ENCODE data around the gene B3GALT6. TPM values are rescaled to one million over a fixed set of nuclear protein-coding genes. Genes with fewer than 3 reads are reported as not detected.

B3GALT6 gene
- total RNA-seq, 1 donor from 2014 or later, result 8.3 TPM

DNA sequence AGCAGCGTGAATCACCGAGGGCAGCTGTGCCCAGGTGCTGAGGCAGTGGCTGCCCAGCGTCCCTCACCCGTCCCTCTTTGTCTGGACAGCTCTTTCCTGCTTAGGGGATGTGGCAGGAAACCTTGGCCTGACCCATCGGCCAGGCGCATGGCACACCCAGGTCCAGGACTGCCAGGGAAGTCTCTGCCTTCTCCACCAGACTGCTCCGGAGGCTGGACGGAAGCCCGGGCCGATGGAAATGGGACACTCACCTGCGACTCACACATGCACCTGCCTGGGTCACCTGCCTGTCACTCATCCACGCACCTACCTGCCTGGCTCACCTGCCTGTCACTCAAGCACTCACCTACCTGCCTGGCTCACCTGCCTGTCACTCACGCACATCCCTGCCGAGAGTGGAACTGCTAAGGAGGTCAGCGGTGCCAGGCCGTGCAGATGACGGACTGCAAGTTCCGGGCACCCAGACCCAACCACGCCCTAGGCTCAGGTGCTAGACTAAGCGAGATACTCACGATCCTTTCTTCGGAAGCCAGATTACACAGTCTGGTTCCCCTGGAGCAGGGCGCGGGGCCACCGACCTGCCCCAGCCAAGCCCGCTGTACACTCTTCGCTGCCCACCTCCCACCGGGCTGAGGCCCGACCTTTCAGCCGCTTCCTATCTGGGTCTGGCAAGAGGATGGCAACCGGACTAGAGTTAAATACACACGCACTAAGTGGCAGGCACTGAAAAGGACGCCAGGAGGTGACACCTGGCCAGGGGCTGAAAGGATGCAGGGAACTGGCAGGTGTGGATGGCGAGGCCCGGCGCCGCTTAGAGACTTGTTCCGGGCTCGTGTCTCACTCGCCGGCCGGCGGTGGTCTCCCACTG is 40.5 kb downstream of the B3GALT6 start:
- intact Hi-C loops (cut with DNase I), result loop anchor here (2.0 kb wide), 1 partner anchor 40 kb away; the partner anchor contains the start of genes B3GALT6 and SDF4
- ATAC-seq, result no peak

GRCh38 chr1:1273209-1273511 is 41.1 kb downstream of the B3GALT6 start:
- ATAC-seq, result no peak
- DNase-seq (ENCODE audit: missing footprints), result peak; percentile 75
- intact Hi-C loops (cut with DNase I), result loop anchor here (2.0 kb wide), 1 partner anchor 40 kb away; the partner anchor contains the start of genes B3GALT6 and SDF4

More for the DNA sequence above, 40.5 kb downstream of the B3GALT6 start:
- DNase-seq (ENCODE audit: missing footprints), result peak; percentile 44

DNA sequence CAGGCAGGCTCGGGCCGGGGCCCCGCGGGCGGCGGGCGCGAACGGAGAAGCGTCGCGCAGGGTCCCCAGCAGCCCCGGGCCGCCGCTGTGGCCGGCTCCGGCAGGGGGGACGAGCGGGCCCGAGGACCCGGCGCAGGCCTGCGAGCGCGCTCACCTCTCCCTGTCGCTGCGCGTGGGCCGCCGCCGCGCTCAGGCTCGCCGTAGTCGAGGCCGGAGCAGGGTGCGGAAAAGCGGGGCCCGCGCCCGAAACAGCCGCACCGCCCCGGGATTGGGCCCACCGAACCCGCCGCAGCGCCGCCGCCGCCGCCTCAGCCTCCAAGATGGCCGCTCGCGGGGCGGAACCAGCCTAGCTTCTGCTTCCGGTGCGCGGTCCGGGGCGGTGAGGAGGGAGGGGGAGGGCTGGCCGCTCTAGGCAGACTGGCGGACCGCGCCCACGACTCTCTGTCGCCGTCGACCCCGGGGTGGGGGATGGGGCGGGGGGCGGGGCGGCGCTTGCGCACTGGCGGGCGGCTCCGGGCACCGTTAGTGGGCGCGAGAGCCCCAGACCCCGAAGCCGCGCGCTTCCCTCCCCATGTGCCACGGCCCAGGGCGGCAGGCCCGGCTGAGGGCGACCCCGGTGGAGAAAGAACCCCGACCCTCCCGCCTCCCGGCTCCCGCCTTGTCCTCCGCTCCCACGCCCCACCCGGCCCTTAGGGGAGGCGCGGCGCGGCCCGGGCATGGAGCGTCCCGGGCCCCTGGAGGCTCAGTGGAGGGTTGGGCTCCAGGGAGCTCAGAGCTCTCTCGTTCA is 41.7 kb downstream of the B3GALT6 start, which contains the start of gene UBE2J2:
Gene UBE2J2 (minus strand): TSS at position 343 of the 787 bp plus-strand sequence. CDS start 5,862 bp downstream, outside the sequence.
- DNase-seq (ENCODE audit: missing footprints) (peak; percentile 97), ATAC-seq (peak; percentile 98)
- intact Hi-C loops (cut with DNase I), result loop anchor here (2.0 kb wide), 1 partner anchor 41 kb away; the partner anchor contains the start of genes B3GALT6 and SDF4

GRCh38 chr1:1274299-1274930 is 42.4 kb downstream of the B3GALT6 start:
- DNase-seq (ENCODE audit: missing footprints) (no peak), ATAC-seq (peak; percentile 51)
- intact Hi-C loops (cut with DNase I), result no loop called here

GRCh38 chr1:1274931-1275431 is 42.9 kb downstream of the B3GALT6 start:
- intact Hi-C loops (cut with DNase I), result no loop called here
- ATAC-seq (no peak), DNase-seq (ENCODE audit: missing footprints) (peak; percentile 56)

DNA sequence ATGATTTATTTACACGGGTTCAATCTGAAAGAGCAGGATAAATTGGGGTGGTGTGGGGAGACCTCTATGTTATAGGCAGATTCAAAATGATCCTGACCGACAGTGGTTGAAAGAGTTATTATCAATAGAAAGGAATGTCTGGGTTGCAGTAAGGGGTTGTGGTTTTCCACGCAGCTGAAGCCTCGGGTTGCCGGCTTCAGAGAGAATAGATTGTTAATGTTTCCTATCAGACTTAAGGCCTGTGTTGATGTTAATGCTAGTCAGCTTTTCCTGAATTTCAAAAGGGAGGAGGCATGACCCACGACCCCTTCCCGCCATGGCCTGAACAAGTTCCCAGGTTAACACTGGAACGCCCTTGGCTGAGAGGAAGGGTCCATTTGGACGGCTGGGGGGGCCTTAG is 43.8 kb downstream of the B3GALT6 start:
- DNase-seq (ENCODE audit: missing footprints), result no peak
- ATAC-seq, result no peak
- intact Hi-C loops (cut with DNase I), result no loop called here

- no peak for DNase-seq (ENCODE audit: missing footprints)
- ATAC-seq, result no peak
- intact Hi-C loops (cut with DNase I), result no loop called here
These were observed 46.6 kb downstream of the B3GALT6 start for GRCh38 chr1:1278620-1279019.

DNA sequence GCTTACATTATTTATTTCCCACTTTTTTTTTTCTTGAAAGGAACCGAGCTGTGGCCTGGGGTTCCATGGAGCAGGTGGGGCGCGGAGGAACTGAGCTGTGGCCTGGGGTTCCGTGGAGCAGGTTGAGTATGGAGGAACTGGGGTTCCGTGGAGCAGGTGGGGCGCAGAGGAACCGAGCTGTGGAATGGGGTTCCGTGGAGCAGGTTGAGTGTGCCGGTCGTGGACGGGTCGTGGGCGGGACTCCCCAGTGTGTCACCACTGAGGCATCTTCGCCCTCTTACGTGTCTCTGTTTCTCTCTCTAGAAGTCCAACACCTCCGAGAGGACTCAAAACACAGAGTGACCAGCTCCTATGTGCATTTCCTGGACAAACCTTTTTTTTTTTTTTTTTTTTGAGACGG is 47.0 kb downstream of the B3GALT6 start:
- intact Hi-C loops (cut with DNase I), result no loop called here
- ATAC-seq (no peak), DNase-seq (ENCODE audit: missing footprints) (no peak)

DNA sequence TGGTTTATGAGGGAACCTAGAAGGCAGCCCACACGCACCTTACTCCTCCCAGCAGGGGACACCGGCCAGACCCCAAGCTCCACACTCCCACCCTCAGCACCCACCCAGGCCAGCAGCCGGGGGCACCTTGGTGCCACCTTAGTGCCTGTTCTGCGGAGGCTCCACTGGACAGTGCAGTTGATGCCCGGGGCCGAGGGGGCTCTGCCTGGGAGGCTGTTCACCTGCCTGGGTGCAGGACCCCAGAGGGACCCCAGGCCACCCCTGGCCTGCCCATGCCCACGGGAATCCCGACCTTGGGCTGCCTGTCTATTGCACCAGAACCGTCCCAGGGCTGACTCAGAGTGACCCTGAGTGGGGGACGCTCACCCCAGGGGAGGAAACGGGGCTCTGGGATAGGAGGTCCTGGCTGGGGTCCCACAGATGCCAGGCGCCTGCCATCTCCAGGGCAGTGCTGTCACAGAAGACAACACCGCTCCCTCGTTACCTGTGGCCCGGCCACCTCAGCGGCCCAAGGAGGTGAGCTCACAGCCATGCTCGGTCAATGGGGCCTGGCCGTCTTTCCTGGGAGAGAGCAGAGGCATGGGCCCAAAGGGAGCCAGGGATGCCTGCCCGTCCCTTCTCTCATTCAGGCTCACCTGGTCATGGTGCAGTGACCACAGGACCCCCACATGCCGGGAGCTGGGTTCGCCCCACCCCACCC is 48.9 kb downstream of the B3GALT6 start:
- DNase-seq (ENCODE audit: missing footprints) (peak; percentile 60), ATAC-seq (no peak)
- intact Hi-C loops (cut with DNase I), result no loop called here

DNA sequence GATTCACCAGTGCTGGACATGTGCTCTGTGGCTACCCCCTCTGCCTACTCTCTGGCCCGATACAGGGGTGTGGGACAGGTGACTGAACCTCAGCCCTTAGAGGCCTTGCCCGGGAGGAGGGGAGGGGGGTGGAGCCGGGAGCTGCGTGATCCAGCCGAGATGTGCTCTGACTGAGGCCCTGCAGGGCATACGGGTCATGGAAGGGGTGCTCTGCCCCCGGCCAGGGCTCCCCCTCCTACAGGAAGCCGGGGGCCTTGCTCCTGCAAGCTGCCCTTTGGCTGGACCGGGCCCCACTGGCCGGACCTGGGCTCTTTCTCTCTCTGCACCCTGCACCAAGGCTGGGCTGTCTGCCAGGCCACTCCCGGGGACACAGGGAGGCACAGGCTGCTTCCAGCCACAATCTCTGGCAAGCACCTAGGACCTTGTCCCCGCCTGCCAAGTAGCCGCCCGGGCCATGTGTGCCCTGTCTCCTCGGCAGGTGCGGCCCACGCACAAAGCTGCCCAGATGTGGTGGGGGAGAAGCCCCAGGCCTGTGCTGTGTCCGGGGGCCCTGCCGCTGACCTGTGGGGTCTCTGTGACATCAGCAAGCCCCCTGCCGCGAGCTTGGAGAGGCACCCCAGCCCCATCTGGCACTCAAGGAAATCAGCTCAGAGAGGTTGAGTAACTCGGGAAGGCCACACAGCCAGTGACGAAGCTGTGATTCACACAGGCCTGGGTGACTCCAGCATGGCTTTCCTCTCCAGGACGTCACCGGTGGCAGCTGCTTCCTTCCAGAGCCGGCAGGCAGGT is 49.7 kb downstream of the B3GALT6 start:
- ATAC-seq (peak; percentile 90), DNase-seq (ENCODE audit: missing footprints) (peak; percentile 89)
- intact Hi-C loops (cut with DNase I), result no loop called here

DNA sequence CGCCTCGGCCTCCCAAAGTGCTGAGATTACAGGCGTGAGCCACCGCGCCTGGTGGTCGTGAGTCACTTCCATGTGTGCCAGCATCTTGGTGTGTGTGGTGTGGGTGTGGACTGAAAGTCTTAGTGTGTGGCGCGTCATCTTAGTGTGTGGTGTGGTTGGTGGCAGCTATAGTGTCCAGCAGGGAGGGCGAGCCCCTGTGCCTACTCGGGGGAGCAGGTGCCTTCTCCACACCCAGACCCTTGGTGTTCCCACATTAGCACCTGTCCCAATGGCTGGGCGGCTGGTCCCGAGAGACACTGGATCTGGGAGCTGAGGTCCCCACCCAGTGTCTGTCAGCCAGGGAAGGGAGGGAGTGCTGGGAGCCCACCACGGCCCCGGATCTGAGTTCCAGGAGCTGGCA is 51.0 kb downstream of the B3GALT6 start:
- DNase-seq (ENCODE audit: missing footprints), result peak; percentile 65
- no peak for ATAC-seq
- intact Hi-C loops (cut with DNase I), result no loop called here

- DNase-seq (ENCODE audit: missing footprints) (peak; percentile 18), ATAC-seq (no peak)
- intact Hi-C loops (cut with DNase I), result no loop called here
These were observed 51.8 kb downstream of the B3GALT6 start for GRCh38 chr1:1283821-1284220.

Other genes starting within 250 kb of the B3GALT6 start
- 36.7 TPM for gene HES4, start 232.1 kb upstream of the B3GALT6 start, total RNA-seq
- 19.2 TPM for gene ISG15, start 218.7 kb upstream of the B3GALT6 start, total RNA-seq
- 14.1 TPM for gene AGRN, start 212.1 kb upstream of the B3GALT6 start, total RNA-seq
- not detected for gene RNF223, start 157.9 kb upstream of the B3GALT6 start, total RNA-seq
- 2.9 TPM for gene C1orf159, start 116.1 kb upstream of the B3GALT6 start, total RNA-seq
- gene TTLL10, start 58.4 kb upstream of the B3GALT6 start, total RNA-seq, result 0.24 TPM
- not detected for gene TNFRSF18, start 25.6 kb upstream of the B3GALT6 start, total RNA-seq
- 1.4 TPM for gene TNFRSF4, start 18.1 kb upstream of the B3GALT6 start, total RNA-seq
- gene SDF4, start 236 bp upstream of the B3GALT6 start, total RNA-seq, result 125 TPM
- 0.57 TPM for gene C1QTNF12, start 14.5 kb downstream of the B3GALT6 start, total RNA-seq
- gene UBE2J2, start 41.6 kb downstream of the B3GALT6 start, total RNA-seq, result 40.0 TPM
- gene SCNN1D, start 48.2 kb downstream of the B3GALT6 start, total RNA-seq, result 3.0 TPM
- gene ACAP3, start 75.7 kb downstream of the B3GALT6 start, total RNA-seq, result 57.3 TPM
- gene PUSL1, start 76.4 kb downstream of the B3GALT6 start, total RNA-seq, result 10.3 TPM
- gene INTS11, start 92.4 kb downstream of the B3GALT6 start, total RNA-seq, result 75.7 TPM
- gene CPTP, start 92.6 kb downstream of the B3GALT6 start, total RNA-seq, result 119 TPM
- gene TAS1R3, start 99.0 kb downstream of the B3GALT6 start, total RNA-seq, result 0.51 TPM
- gene DVL1, start 117.2 kb downstream of the B3GALT6 start, total RNA-seq, result 119 TPM
- gene MXRA8, start 126.3 kb downstream of the B3GALT6 start, total RNA-seq, result 21.8 TPM
- gene AURKAIP1, start 143.0 kb downstream of the B3GALT6 start, total RNA-seq, result 265 TPM
- 49.4 TPM for gene CCNL2, start 167.1 kb downstream of the B3GALT6 start, total RNA-seq
- gene MRPL20, start 175.1 kb downstream of the B3GALT6 start, total RNA-seq, result 140 TPM
- gene ANKRD65, start 189.0 kb downstream of the B3GALT6 start, total RNA-seq, result 3.0 TPM
- gene VWA1, start 203.5 kb downstream of the B3GALT6 start, total RNA-seq, result 20.5 TPM
- gene ATAD3C, start 217.5 kb downstream of the B3GALT6 start, total RNA-seq, result 1.8 TPM
- gene ATAD3B, start 239.5 kb downstream of the B3GALT6 start, total RNA-seq, result 9.0 TPM